ENCODE data around the gene SIRPG.
"Not testable (repeated sequence)": the region's sequence is repeated elsewhere in the genome, so short reads cannot be mapped to it uniquely, and the experiment has no call there.

SIRPG gene

DNA sequence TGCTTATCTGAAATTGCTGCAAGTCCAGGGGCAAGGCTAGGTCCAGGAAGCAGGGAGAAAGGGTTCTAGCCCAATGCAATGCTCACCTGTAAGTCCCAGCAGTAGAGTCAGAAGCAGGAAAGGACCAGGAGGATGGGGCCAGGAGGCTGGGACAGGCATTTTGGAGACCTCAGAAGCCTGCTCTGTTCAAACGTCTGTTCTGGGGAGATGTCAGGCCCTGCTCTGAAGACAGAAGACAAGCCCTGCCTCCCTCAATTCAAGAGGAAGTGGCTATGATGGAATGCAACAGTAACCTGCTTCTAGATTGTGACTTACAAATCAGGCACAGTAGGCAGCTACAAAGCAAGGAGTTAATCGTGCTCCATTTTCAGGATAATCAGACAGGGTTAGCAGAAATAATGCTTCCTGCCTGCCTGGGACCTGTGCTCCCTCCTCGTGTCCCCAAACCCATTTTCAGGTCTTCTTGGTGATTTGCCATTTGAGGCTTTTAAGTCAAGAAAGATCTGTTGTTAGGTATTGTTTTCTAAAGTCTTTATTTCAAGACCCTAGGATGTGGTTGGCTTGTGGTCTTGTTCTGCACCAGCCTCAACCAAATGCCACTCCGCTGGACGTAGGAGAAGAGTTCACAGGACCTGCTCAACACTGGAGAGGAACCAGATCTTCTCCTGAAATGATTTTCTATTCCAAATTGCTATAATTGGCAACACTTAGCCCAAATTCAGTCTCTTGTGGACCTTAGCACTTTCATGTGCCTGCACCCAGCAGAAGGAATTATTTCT, at the start of gene SIRPG:
Gene SIRPG (minus strand): TSS at position 224 of the 779 bp plus-strand sequence. CDS start 65 bp downstream, at position 159.
- no peak for DNase-seq

DNA sequence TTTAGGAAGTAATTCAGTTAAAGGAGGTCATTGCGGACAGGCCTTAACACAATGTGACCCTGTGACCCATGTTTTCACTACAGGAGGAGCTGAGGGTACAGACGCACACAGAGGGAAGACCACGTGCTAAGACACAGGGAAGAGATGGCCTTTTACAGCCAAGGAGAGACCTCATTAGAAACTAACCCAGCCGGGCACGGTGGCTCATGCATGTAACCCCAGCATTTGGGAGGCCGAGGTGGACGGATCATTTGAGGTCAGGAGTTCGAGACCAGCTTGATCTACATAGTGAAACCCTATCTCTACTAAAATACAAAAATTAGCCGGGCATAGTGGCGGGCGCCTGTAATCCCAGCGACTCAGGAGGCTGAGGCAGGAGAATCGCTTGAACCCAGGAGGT, 49.3 kb upstream of the SIRPG start:
- DNase-seq: not testable (repeated sequence)

DNA sequence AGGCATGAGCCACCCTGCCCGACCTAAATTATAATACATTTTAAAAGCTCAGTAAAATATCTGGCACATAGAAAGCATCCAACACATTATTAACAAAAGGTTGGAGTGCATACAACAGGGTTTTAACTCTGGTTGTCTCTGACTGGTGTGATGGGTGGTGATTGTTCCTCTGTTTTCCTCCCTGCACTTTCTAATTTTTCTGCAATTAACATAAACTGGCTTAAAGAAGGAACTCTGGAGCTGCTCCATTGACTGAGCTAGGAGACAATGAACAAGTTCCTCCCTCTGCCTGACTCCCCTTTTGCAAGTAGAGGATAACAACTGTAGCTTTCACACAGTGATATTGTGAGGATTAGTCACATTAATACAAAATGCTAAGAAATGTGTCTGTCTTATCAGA, 48.5 kb upstream of the SIRPG start:
- no peak for DNase-seq

DNA sequence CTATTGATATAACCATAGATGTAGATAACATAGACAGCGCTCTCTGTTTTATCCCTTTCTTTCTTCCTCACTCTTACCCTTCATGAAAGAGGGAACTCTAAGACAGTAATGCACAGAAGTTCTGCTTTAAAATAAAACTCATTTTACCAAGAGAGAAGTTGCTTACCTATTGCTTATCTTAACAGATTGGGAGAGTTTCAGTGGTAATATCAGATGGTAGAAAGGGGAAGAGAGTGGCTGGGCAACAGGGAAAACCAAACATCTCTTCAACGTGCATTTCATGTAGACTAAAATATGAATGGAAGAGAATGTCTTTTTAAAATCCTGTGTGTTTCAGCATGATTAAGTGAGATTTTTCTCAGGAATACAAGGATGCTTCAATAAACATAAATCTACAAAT, 45.3 kb upstream of the SIRPG start:
- no peak for DNase-seq

DNA sequence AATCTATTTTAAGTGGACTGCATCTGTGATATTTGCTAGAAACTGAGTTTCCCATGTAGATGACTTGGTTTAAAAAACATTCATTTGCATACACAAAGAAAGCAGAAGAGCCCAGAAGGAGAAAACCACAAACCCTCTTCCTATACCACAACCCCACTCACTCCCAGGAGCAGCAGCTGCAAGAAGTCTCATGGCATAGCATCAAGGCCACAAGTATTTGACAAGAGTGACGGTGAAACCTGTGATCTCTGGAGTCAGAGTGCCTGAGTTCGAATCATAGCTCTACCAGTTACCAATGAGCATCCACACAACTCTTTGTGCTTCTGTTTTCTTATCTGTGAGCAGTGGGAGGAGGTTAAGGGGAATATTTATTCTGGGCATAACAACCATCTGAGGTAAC, 44.7 kb upstream of the SIRPG start:
- no peak for DNase-seq

DNA sequence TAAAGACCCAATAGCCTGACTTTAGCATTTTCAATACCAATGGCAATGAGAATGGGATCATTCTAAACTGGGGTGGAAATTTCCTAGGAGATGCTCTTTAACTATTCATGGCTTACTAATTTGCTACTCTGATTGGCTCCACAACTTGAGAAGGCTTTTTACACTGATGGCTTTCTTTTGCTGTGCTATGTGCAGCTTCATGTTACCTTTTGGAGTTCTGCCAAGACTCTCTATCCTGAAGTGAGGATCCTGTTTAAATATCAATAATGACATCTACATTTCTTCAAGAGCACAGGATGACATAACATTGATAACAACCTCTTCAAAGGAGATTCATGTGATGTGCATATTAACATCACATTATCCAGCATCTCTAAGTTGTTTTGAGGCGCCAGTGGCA, 43.4 kb upstream of the SIRPG start:
- DNase-seq: no peak

DNA sequence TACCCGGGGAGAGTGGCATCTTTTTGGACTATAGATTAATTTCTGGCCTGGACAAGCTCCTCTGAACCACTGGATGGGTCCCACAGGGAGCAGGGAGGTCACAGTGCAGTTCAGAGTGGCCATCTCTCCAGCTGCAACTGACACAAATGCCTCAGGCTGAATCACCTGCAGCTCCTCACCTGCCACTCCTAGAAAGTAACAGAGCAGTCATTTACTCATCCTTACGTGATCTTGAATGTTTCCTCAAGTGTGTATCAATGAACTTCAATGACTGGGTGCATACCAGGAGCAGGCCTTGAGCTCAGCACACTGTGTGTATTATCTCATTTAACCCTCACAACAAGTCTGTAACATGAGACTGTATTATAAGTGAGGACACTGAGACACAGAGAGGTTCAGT, 40.0 kb upstream of the SIRPG start:
- DNase-seq: no peak

DNA sequence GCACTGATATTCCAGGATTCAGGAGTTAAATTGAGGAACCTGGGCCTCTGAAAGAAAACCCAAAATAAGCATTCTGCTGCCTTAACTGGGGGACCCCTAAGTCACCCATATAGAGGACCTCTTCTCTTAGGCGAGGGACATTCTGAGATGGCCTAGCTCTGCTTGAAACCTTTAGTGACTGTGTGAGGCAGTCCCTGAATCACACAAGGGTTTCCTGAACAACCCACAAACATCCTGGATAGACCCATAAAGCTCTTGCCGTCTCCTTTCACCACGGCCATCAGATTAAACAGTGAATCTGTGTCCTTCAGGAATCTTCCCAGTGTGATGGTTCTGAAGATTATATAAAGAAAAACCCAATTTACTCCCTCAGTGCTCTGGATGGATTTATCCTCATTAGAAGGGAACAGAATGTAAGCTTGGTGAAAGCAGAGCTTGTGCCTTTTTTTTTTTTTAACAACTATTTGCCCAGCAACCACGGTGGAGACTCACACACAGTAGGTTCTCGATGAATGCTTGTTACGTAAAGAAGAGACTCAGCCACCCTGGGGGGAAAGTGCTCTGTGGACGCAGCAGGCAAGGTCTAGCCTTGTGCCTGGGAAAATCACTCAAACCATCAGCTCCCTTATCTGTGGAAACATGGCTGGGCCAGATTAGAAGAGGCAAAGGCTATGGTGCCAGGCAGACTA, 39.1 kb upstream of the SIRPG start:
- DNase-seq: no peak

DNA sequence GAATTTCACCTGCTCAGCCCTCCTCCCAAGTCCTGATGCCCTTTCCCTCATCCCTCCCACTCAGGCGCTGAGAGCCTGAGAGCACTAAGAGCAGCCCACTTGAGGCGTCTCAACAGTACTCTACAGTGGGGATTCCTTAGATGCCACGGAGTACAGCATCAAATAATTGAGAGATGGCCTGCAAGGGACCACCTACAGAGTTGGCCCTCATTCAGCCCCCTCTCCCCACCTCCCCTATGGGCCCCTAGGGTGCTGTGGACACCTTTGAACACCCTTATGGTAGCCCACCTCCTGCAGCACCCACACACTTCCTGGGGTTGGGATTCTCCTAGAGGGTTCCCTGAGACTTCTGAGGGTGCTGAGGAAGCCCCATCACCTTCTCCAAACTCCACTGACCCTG, 37.1 kb upstream of the SIRPG start:
- no peak for DNase-seq

DNA sequence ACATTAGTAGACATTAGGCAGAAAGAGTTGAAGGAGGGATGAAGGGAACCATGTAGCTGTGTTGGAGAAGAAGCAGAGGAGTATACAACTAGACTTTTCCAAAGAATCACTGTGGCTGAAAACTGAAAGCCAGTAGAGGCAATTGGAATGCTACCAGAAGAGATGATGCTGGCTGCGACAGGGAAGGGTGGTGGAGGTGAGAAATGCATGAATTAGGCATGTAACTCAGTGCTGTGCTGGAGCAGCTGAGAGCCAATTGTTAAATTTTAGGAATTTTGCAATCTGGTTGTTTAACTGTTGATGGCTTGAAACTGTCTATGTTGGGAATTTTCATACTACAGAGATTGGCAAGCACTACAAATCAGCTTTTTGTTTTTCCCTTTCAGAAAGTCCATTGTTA, 35.8 kb upstream of the SIRPG start:
- DNase-seq: no peak

DNA sequence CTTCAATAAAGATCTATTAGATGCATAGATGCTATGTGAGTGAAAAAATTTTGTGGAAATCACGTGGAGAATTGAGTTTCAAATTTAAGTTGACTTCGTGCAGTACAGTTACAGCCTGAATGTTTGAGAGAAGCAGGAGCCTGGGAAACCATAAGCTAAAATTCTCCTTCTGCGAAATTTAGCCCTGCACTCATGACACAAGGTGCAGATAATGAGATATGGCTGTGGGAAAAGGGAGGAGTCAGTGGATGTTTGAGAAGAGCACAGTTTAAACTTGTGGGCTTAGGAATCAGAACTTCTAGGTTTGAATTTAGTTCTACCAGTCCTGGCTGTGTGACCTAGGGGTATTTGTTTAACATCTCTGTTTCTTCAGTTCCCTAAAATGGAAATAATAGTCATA, 32.1 kb upstream of the SIRPG start:
- no peak for DNase-seq

DNA sequence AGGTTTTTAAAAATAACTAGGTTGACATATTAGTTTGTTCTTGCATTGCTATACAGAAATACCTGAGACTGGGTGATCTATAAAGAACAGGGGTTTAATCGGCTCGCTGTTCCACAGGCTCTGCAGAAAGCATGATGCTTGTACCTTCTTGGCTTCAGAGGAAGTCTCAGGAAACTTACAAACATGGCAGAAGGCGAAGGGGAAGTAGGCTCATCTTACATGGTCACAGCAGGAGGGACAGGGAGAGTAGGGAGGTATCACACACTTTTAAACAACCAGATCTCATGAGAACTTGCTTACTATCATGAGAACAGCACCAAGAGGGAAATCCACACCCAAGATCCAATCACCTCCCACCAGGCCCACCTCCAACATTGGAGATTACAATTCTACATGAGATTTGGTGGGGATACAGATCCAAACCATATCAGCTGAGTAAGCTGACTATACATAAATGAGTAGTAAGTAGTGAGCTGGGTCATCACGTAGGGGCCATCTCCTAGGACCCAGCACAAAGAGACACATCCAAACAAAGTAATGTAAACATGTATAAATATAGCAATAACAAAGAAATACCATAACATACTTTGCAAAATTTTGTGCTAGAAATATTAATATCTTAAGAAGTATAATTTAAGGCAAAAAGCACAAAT, 31.4 kb upstream of the SIRPG start:
- DNase-seq: no peak

DNA sequence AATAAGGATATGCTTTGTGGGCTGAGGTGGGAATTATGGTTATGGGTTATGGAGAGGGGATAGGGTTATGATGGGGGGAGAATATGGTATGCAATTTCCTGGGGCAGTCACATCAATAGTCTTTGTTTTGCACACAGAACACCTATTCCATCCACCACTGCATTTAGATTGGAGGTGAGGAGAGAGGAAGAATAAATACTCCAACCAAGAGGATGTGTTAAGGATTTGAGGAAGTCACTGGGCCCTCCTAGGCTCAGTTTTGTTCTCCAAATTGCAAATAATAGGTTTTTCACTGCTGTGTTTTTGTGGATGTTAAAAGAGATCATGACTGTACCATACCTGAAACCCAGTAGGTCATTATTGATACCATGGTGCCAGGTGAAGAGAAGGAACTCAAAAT, 29.5 kb upstream of the SIRPG start:
- no peak for DNase-seq

DNA sequence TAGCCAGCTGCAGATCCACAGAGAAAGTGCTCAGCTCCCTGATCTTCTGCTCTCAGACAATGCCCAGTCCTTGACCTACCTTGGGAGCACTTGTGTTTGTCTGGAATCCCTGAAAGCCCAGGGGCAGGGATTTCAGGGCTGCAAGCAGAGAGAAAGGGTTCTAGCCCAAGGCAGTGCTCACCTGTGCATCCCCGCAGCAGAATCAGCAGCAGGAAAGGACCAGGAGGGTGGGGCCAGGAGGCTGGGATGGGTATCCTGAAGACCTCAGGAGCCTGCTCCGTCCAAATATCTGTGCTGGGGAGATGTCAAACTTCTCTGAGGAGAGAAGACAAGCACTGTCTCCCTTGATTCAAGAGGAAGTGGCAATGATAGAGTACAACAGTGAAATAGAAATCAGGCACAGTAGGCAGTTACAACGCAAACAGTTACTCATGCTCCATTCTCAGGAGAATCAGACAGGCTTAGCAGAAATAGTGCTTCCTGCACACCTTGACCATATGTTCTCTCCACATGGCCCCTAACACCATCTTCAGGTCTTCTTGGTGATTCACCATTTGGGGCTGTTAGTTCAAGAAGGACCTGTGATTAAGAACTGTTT, 28.7 kb upstream of the SIRPG start:
- DNase-seq: no peak

DNA sequence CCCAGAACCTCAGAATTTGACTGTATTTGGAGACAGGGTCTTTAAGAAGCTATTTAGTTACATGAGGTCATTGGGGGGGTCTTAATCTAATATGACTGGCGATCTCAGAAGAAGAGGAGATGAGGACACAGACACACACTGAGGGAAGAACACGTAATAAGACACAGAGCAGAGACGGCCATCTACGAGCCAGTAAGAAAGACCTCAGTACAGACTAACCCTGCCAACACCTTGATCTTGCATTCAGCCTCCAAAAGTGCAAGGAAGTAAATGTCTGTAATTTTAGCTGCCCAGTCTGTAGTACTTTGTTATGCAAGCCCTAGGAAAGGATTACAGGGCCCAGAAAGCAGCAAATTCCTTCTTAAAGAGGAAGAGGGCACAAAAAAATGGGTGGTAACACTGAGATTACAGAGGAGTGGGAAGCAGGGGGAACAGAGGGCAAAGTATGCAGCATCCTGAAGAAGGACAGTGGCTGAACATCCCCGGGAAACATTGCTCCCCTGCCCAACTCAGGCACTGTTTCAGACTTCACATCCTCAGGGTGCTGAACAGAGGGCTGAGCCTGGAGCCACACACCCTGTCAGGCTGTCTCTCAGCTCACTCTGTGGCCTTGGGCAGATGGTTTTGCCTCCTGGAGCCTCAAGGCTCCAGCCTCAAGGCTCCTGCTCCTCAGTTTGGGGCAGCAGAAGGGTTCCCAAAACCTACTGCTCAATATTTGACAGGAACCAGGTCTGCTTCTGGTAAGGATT, 27.9 kb upstream of the SIRPG start:
- no peak for DNase-seq

DNA sequence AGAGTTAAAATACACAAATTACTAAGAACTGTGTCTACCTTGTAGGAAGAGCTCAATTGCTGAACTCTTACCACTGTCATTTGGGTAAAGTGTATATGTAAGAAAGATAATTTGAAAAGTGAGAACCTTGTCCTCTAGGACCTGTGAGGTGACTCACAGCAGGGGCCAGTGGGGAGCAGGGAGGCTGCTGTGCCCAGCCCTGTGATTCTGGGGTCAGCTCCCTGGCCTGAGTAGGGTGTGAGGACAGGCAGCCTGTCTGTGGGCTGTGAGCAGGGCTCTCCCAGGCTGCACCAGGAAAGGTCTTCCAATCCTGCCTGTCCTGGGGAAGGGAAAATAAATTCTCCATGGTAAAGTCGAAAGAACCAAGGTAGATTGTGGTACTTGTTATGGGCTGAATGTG, 27.3 kb upstream of the SIRPG start:
- no peak for DNase-seq

DNA sequence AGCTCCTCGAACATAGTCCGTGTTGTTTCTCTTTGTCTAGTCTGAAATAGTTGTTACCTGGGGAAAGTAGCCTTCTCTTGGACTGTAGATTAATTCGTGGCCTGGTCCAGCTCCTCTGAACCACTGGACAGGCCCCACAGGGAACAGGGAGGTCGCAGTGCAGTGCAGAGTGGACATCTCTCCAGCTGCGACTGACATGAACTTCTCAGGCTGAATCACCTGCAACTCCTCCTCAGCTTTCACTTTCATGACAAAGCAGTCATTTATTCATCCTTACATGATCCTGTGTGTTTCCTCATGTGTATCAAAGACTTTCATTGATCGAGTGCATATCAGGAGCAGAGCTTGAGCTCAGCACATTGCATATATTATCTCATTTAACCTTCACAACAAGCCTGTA, 19.1 kb upstream of the SIRPG start:
- DNase-seq: no peak

DNA sequence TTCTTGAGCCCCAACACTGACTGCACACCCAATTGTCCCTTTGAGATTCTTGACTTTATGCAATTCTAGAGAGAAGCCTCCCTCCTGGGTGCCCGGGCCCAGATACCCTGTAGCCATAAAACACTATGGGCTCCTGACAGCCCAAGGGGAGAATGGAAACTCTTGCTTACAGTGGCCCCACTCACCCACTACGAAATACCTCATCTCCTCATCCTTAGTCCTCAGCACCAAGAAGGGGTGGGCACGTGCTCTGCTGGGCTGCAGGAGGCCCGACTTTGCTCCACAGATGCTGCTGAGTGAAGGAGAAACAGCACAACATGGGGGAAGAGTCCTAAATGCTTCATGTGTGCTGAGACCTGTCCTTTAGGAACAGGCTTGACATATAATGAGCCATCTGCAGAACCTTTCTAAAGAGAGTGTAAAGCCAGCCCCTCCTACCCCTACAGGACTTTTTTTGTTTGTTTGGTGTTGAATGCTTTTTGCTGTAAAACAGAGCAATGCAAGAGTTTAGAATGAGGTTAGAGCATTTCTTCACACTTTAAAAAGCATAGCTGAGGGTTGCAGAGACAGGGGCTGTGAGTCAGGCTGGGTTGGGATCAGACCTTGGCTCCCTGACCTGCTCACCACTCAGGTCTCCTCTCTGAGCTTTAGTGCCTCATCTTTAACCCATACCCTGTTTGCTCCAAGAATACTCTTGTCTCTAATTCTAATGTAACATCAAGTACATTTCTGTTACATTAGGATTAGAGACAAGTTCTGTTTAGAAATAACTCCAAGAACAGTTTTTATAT, 17.6 kb upstream of the SIRPG start:
- no peak for DNase-seq

DNA sequence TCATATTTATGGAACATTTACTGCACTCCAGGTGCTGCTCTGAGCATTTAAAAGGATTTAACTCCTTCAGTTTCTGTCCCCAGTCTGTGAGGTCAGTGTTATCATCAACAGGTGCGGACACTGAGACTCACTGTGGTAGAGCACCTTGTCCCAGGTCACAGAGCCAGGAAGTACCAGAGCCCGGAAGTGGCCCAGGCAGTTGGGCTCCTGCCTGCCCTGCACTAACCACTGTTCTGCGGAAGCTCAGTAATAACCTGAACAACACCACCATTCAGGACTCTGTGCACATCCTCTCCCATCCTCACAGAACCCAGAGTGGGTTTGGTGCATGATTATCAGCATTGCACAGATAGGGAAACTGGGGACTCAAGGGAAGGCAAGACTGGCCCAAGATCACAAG, 16.8 kb upstream of the SIRPG start:
- DNase-seq: no peak

DNA sequence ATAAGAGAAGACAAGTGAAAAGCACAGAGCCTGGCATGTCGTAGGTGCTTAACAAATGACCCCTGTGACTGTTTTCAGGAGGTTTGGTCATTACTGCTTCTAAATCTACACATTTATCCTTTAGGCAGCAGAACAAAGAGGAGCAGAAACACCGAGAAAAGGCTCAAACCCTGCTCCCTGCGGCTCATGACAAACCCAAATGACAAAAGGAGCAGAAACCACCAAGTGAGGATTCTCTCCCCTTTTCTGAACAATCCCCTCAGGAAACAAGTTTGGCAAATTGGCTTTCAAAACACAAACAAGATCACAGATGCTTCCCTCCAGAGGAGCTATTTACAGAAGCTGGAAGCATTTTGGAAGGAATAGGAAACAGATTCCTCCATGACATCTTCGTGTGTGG, 15.8 kb upstream of the SIRPG start:
- no peak for DNase-seq

DNA sequence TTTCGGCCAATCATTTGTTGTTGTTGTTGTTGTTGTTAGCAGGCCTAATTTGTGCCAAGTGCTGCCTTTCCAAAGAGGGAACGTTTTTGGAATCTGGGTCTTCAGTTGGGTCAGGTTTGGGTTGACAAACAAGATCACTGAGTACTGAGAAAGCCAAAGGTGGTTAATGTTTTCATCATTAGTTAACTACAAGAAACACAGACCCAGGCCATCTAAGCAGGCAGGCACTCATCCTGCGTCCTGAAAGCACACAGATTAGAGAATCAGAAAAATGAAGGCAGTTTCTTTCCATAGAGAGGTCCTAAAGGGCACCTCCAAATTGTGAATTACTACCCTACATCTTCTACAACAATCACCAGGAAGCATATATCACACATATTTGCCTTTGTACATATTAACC, 15.1 kb upstream of the SIRPG start:
- DNase-seq: no peak

All from C1 segment of cervical spinal cord (tissue), 14 donors.